Measurements from ENCODE around the gene TRIM37.

DNA sequence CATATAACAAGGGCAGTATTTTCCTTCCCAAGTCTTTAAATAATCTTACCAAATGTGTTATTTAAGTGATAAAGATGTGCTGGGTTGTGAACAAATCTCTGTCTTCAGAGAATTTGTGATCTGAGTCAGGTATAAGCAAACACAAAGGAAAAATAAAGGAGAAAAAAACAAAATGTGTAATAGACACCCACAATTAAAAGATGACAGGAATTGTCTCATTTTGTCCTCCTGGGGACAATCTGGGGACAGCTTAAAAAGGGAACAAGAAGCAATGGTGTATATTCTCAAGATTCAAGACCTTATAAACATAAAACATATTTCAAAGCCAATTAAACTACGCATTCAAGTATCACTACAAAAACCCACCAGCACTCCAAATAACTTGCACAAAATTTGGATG is 107.2 kb downstream of the TRIM37 start:
- no peak for TF ChIP-seq POLR2A (IDR thresholded peaks at IDR 0.05)
- TF ChIP-seq CTCF (IDR thresholded peaks at IDR 0.05): no peak

All from right lobe of liver (tissue), 4 donors.